Measurements from ENCODE around the gene DLG5.

Gene DLG5

GRCh38 chr10:77890097-77890496, 36.5 kb downstream of the DLG5 start:
- DNase-seq, result no peak

GRCh38 chr10:77889277-77889903, 37.2 kb downstream of the DLG5 start:
- no peak for DNase-seq

GRCh38 chr10:77888356-77888703, 38.2 kb downstream of the DLG5 start:
- DNase-seq, result no peak

- no peak for DNase-seq
These were observed 38.8 kb downstream of the DLG5 start for GRCh38 chr10:77887631-77888355.

- DNase-seq, result no peak
These were observed 39.7 kb downstream of the DLG5 start for GRCh38 chr10:77886795-77887355.

GRCh38 chr10:77884181-77884580, 42.4 kb downstream of the DLG5 start:
- DNase-seq, result no peak

- DNase-seq, result no peak
These were observed 44.9 kb downstream of the DLG5 start for GRCh38 chr10:77881636-77882035.

- no peak for DNase-seq
These were observed 45.3 kb downstream of the DLG5 start for GRCh38 chr10:77881222-77881621.

- DNase-seq, result no peak
These were observed 46.8 kb downstream of the DLG5 start for GRCh38 chr10:77879710-77880109.

GRCh38 chr10:77879065-77879464, 47.5 kb downstream of the DLG5 start:
- DNase-seq, result no peak

GRCh38 chr10:77877441-77878344, 48.9 kb downstream of the DLG5 start:
- peak; percentile 5 for DNase-seq

- DNase-seq, result no peak
These were observed 50.8 kb downstream of the DLG5 start for GRCh38 chr10:77875730-77876129.

GRCh38 chr10:77874872-77875271, 51.7 kb downstream of the DLG5 start:
- DNase-seq, result no peak

- DNase-seq, result peak; percentile 8
These were observed 52.8 kb downstream of the DLG5 start for GRCh38 chr10:77873536-77874380.

GRCh38 chr10:77872947-77873535, 53.5 kb downstream of the DLG5 start:
- no peak for DNase-seq

GRCh38 chr10:77872151-77872946, 54.2 kb downstream of the DLG5 start:
- no peak for DNase-seq

GRCh38 chr10:77869626-77870420, 56.7 kb downstream of the DLG5 start:
- no peak for DNase-seq

GRCh38 chr10:77868523-77868922, 58.0 kb downstream of the DLG5 start:
- no peak for DNase-seq

- no peak for DNase-seq
These were observed 59.3 kb downstream of the DLG5 start for GRCh38 chr10:77867124-77867719.

GRCh38 chr10:77866598-77866997, 60.0 kb downstream of the DLG5 start:
- no peak for DNase-seq
